ENCODE results near the gene CROCC.
"Not testable (repeated sequence)": the region's sequence is repeated elsewhere in the genome, so short reads cannot be mapped to it uniquely, and the experiment has no call there.

CROCC gene

GRCh38 chr1:16918936-16919665 lies 2.6 kb upstream of the CROCC start:
- DNase-seq = not testable (repeated sequence)

DNA sequence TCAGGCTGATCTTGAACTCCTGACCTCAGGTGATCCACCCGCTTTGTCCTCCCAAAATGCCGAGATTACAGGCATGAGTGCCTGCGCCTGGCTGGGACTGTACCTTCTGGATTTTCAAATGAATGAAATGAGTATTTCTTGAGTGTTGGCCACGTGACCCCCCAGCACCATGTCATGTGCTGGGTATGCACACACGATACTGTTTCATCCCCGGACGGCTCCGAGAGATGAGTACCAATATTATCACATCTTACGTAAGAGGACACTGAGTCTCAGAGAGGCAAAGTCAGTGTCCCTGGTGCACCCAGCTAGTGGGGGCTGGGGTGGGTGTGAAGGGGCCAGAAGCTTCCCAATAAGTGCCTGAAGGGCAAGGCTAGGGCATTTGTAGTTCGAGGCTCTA lies 780 bp upstream of the CROCC start:
- DNase-seq = no peak

GRCh38 chr1:16922466-16922865 lies 735 bp downstream of the CROCC start:
- no peak for DNase-seq

GRCh38 chr1:16922885-16923431 lies 1.2 kb downstream of the CROCC start:
- DNase-seq = peak; percentile 32

DNA sequence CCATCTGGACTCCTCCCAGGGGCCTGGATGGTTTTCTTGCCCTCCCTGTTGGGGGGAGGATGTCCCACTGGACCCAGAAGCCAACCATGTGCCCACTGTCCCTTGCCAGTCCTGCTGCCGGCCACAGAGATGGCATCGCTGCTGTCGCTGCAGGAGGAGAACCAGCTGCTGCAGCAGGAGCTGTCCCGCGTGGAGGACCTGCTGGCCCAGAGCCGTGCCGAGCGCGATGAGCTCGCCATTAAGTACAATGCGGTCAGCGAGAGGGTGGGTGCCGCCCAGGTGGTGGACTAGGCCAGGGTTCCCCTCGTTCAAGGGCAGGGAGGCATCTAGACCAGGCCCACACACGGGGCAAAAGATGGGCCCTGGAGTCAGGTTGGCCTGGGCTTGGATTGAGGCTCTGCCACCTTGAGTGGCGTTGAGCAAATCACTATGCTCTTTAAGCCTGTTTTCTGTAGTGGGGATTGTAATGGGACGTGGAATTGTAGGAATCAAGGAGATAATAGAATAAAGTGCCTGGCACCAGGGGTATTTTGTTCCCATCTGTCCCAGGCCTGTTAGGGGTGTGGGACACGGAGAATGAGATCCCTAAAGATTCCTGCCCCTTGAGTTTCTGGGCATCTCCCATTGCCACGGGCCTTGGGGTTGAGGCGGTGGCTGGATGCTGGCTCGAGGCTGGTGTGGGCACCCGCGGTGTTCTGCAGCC lies 2.6 kb downstream of the CROCC start:
- DNase-seq = no peak

GRCh38 chr1:16924919-16925477 lies 3.3 kb downstream of the CROCC start:
- DNase-seq = no peak

- DNase-seq = no peak
Observed at GRCh38 chr1:16925635-16926490, 4.1 kb downstream of the CROCC start.

DNA sequence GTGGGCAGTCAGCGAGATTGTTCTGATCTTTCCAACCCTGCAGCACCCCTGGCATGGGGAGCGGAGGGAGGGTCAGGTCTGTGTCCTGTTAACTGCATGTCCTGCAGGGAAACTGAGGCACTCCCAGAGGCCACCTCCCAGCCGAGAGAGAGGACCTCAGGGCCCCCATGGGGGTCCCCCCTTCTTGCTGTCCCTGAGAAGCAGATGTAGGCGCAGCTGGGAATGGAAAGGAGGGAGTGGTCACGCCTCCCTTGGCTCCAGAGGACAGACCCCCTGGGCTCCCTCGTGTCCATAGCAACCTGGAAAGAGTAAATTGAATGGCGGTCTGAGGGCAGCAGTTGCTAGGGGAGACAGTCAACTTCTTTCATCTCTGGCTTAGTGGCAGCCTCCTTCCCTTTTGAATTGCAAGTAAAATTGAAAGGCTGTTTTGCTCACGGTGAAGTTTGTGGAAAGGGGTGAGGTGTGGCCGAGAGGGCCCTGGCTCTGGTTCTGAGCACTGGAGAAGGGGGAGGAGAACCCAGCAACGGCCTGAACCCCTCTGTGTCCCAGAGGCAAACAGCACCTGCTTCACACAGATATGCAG lies 4.9 kb downstream of the CROCC start:
- DNase-seq = no peak

- no peak for DNase-seq
Observed at GRCh38 chr1:16927256-16927655, 5.5 kb downstream of the CROCC start.

DNA sequence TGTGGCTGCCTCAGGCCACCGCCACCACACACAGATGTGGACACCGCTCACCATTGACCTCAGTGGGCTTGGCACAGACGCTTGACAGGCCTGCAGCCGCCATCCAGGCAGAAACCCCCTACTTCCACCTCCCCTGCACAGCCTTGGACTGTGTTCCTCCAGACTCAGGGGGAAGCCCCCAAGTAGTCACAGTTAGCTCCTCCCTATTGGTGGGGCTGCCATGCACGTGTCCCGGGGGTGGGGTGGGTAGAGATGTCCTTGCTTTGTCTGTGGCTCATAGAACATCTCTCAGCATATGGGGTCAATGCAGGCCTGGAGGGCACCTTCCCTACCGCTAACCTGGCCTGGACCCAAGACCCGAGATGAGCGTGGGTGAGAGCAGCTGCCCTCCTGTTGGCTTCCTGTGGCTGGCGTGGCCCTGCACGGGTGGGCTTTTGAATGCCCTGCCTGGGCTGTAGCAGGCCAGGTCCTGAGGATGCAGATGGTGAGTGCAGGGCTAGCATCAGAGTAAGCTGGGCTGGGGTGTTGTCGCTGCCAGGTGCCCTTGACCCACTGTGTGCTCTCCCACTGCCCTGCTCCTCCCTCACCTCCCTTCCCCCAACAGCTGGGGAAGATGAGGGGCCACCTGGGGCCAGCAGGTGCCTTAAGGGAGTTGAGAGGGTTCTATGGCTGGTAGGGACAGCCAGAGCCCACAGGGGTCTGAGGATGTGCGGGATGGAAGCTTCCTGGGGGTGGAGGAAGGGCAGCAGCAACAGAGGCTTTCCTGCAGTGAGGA lies 6.2 kb downstream of the CROCC start:
- no peak for DNase-seq

DNA sequence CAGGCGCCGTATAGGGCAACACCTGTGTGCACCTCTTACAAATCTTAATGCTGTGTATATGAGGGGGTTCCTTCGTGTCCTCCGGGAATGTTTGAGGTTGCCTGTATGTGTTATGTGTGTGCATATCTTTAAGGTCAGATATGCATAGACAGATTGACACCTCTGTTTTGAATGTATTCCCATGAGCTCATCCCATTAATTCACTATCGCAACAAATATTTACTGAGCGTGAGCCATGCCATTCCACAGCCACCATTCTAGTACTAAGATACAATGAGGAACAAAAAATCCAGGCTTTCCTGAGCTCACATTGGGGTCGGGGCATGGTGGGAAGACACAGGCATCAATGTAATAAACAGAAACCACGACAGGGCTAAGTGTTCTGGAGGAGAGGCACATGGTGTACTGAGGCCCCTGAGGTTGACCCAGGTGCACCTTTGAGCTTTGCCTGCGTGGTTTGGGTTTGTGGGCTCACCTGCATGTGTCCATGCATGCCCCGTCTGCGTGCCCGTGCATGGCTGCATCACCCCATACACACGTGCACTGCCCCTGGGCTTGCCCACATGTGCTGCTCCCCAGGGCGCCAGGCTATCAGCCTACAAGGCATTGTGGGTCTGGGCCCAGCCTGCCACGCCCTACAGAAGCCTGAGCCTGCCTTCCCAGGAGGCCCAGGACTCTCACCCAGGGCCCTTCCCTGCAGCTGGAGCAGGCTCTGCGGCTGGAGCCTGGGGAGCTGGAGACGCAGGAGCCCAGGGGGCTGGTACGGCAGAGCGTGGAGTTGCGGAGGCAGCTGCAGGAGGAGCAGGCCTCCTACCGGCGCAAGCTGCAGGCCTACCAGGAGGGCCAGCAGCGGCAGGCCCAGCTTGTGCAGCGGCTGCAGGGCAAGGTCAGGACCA lies 7.7 kb downstream of the CROCC start:
- DNase-seq = not testable (repeated sequence)

DNA sequence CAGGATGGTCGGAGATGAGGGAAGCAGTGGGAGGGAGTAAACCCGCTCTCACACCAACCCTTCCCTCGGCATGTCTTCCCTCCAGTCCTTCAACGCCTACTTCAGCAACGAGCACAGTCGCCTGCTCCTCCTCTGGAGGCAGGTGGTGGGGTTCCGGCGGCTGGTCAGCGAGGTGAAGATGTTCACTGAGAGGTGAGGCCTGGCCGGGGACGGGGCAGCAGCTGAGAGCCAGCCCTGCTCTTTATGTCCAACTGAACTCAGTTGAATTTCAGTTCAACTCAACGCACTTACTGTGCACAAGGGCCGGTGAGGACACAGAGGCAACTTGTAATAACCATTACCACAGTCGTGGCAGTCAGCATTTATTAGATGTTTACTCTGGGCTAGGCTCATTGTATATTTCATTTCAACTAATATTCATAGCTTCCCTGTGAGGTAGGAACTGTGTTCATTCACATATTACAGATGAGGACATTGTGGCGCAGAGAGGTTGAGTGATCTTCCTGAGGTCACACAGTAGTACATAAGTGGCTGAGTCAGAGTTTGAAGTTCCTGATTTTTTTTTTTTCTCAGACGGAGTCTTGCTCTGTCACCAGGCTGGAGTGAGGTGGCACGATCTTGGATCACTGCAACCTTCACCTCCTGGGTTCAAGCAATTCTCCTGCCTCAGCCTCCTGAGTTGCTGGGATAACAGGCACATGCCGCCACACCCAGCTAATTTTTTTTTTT lies 9.6 kb downstream of the CROCC start:
- DNase-seq = not testable (repeated sequence)

DNA sequence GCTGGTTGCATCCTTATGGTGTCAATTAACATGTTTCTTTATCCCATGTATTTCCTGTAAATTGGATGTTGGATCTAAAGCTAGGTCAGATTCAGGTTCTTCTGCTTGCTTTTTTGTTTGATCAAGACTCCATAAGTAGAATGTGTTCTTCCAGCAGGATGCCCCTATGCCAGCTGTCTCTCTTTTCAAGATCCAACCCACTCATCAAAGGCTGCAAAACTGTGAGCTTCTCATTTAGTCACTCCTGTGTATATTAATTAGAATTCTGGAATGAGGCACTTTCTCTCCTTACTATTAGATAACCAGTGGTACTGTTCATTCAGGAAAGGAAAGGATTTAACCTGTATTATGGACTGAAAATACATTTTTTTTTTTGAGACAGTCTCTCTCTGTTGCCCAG lies 12.2 kb downstream of the CROCC start:
- not testable (repeated sequence) for DNase-seq

- not testable (repeated sequence) for DNase-seq
Observed at GRCh38 chr1:16936580-16936979, 14.8 kb downstream of the CROCC start.

DNA sequence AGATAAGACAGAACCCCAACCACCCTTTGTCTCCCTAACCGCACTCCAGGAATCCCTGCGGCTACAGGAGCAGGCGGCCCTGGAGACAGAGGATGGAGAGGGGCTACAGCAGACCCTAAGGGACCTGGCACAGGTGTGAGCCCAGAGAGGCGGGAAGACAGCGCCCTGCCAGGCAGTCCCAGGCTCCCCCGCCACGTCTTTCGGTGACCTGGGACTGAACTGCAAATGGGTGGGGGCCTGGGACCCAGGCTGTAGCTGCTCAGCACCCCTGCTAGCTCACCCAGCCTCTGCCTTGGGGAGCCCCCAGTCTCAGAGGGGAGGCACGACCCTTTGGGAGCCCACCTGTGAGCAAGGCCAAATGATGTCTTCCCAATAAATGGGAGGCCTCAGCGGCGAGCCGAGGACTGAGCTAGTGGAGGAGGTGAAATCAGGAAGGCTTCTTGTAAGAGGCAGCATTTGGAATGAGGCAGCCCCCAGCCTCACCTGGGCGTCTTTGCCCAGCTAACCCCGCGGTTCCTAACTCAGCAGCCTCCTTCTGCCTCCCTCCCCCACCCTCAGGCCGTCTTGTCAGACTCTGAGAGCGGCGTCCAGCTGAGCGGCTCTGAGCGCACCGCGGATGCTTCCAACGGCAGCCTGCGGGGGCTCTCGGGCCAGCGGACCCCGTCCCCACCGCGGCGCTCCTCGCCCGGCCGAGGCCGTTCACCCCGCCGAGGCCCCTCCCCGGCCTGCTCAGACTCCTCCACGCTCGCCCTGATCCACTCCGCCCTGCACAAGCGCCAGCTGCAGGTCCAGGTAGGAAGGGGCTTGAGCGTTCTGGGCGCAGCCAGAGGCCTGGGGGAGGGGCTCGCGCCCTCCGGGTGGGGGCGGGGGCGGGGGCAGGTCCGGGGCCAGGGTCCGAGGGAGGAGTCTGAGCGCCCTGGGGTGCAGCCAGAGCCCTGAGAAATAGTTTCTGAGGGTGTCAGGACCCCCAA lies 16.9 kb downstream of the CROCC start:
- DNase-seq = no peak

DNA sequence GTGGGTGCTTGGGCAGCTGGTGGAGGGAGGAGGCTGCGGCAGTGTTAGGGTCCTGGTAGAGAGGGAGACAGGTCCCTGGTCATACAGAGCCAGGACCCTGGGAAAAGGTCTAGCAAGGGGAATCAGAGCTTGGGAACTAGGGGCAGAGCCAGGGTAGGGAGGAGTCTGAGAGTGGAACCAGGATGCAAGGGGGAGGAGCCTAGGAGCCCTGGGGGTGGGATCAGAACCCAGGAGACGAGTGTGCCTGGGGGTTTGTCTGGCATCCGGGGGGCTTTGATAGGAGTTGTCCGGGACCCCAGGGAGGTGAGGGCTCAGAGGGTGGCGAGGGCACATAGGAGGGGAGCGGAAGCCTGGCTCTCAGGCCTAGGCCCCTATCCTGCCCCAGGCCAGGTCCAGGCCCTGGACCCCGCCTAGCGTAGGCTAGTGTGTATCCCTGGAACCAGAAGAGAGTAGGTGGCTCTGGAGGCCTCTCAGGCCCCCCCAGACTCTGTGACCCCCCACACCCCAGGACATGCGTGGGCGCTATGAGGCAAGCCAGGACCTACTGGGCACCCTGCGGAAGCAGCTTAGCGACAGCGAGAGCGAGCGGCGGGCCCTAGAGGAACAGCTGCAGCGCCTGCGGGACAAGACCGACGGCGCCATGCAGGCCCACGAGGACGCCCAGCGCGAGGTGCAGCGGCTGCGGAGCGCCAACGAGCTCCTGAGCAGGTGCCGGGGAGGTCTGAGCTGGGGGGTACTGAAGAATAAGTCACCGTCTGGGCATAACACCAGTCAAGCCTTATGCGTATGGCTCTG lies 17.9 kb downstream of the CROCC start:
- DNase-seq = not testable (repeated sequence)

GRCh38 chr1:16944038-16944437 lies 22.3 kb downstream of the CROCC start:
- no peak for DNase-seq

GRCh38 chr1:16945512-16945911 lies 23.8 kb downstream of the CROCC start:
- DNase-seq = not testable (repeated sequence)

Data from MV-4-11 (cell line).